Thyroid gland (tissue), 4 donors: ENCODE measurements around the gene MAP3K13. TPM values are rescaled to one million over a fixed set of nuclear protein-coding genes. Genes with fewer than 3 reads are reported as not detected.
"Not testable (repeated sequence)": the region's sequence is repeated elsewhere in the genome, so short reads cannot be mapped to it uniquely, and the experiment has no call there.

Source experiments
- DNase-seq, 2 donors: peaks; one replicate each; pipeline ENCODE4 v3.0.0-alpha.2; 2019
- H3K27ac ChIP-seq, 3 donors: fragments of 200-600 bp; sonication (generic); 1 replicate in 2 of 3; 2 replicates in 1 of 3; pipeline ENCODE4 v1.5.1; 2016 to 2019; ENCODE audit warnings: mild to moderate bottlenecking in 1 of 3, moderate library complexity in 1 of 3
- H3K27me3 ChIP-seq: fragments of 200-600 bp; sonication (generic); one replicate; pipeline ENCODE4 v1.5.1; 2019
- H3K36me3 ChIP-seq, 2 donors: fragments of 200-600 bp; sonication (generic); one replicate each; pipeline ENCODE4 v1.5.1; 2016 to 2019
- H3K4me1 ChIP-seq, 2 donors: fragments of 200-600 bp; sonication (generic); one replicate each; pipeline ENCODE4 v1.5.1; 2017 to 2019
- H3K4me3 ChIP-seq, 3 donors: fragments of 200-600 bp; sonication (generic); replicated peaks in 1 of 3; 1 replicate in 2 of 3; 2 replicates in 1 of 3; pipeline ENCODE4 v1.5.1; 2016; ENCODE audit warnings: mild to moderate bottlenecking in 1 of 3
- H3K9me3 ChIP-seq: fragments of 200-600 bp; sonication (generic); one replicate; pipeline ENCODE4 v1.5.1; 2017
- CTCF ChIP-seq, 6 experiments: fragments of 200-600 bp in 3 of 6; fragments of 450-650 bp in 3 of 6; sonication (generic) in 3 of 6; IDR thresholded peaks; one replicate each; pipeline ENCODE4 v1.5.1; 2016 to 2019; ENCODE audit warnings: antibody characterized with exemption in 6 of 6, mild to moderate bottlenecking in 2 of 6, inconsistent platforms in 1 of 6, moderate library complexity in 1 of 6
- POLR2A ChIP-seq, 2 donors: fragments of 450-650 bp; IDR thresholded peaks; one replicate each; pipeline ENCODE4 v1.6.1; 2017; ENCODE audit warnings: antibody characterized with exemption in 2 of 2, mild to moderate bottlenecking in 2 of 2, moderate library complexity in 1 of 2
- WGBS, 2 donors: methylation state at CpG; one replicate each; pipeline ENCODE4 v1.1.5; 2017; 5-methylcytosine and 5-hydroxymethylcytosine counted together
- intact Hi-C: fragments of 100-400 bp; cut with DNase I; formaldehyde crosslinking; loops from one replicate; pipeline ENCODE4 v1.15.1; 2023
- total RNA-seq, 4 donors: library from RNA; depleted of rRNA; stranded (reverse); fragments of >200 nt; gene quantifications; one replicate each; pipeline ENCODE4 v1.2.3, GENCODE V29; 2016

Gene MAP3K13
- total RNA-seq, 4 donors from 2014 or later: 44.4 to 58.0 (median 46.2) TPM

- H3K9me3 ChIP-seq: no peaks in the 10 kb centered on the region
- H3K36me3 ChIP-seq: no peaks in the 10 kb centered on the region
- WGBS, 2 donors: 93 to 96% methylated on average over 1 of the region's 1 CpG
- intact Hi-C loops: no loop called here
- no peak overlapping the region for H3K4me3 ChIP-seq
- H3K4me1 ChIP-seq: no peaks in the 10 kb centered on the region
- TF ChIP-seq POLR2A (IDR thresholded peaks at IDR 0.05) (no peak), CTCF (IDR thresholded peaks at IDR 0.05) (no peak)
- H3K27ac ChIP-seq: no peak overlapping the region
- DNase-seq: no peak
- H3K27me3 ChIP-seq: no peaks in the 10 kb centered on the region
Observed at GRCh38 chr3:185411133-185411532, 48.2 kb downstream of the MAP3K13 start.

- no peak for DNase-seq
- 98% methylated on average over 2 of the region's 2 CpGs for WGBS, 2 donors
- Histone ChIP-seq H3K4me3 (no peak overlapping the region), H3K27me3 (no peaks in the 10 kb centered on the region), H3K27ac (no peak overlapping the region), H3K36me3 (no peaks in the 10 kb centered on the region), H3K9me3 (no peaks in the 10 kb centered on the region), H3K4me1 (peaks cover 0 to 3% of the 10 kb centered on the region in 2 donors)
- TF ChIP-seq POLR2A (IDR thresholded peaks at IDR 0.05) (no peak), CTCF (IDR thresholded peaks at IDR 0.05) (no peak)
- intact Hi-C loops: no loop called here
Observed at GRCh38 chr3:185416513-185416912, 53.6 kb downstream of the MAP3K13 start.

GRCh38 chr3:185418561-185418977 is 55.6 kb downstream of the MAP3K13 start:
- H3K36me3 ChIP-seq, intact Hi-C loops, H3K27me3 ChIP-seq, H3K4me3 ChIP-seq, DNase-seq, H3K4me1 ChIP-seq, H3K27ac ChIP-seq, H3K9me3 ChIP-seq: not testable (repeated sequence)
- WGBS, 2 donors: 95% methylated on average over 10 to 11 of the region's 11 CpGs

GRCh38 chr3:185420762-185421161 is 57.8 kb downstream of the MAP3K13 start:
- Histone ChIP-seq H3K9me3 (no peaks in the 10 kb centered on the region), H3K27ac (no peak overlapping the region), H3K4me3 (no peak overlapping the region), H3K4me1 (peaks cover 0 to 3% of the 10 kb centered on the region in 2 donors), H3K36me3 (no peaks in the 10 kb centered on the region), H3K27me3 (no peaks in the 10 kb centered on the region)
- WGBS, 2 donors: 82 to 84% methylated on average over 5 of the region's 5 CpGs
- TF ChIP-seq CTCF (IDR thresholded peaks at IDR 0.05) (no peak), POLR2A (IDR thresholded peaks at IDR 0.05) (no peak)
- intact Hi-C loops: no loop called here
- DNase-seq: no peak

GRCh38 chr3:185421577-185422232 is 58.8 kb downstream of the MAP3K13 start:
- Histone ChIP-seq H3K9me3 (no peaks in the 10 kb centered on the region), H3K4me3 (no peak overlapping the region), H3K36me3 (no peaks in the 10 kb centered on the region), H3K27me3 (no peaks in the 10 kb centered on the region), H3K27ac (no peak overlapping the region), H3K4me1 (peaks cover 0 to 3% of the 10 kb centered on the region in 2 donors)
- TF ChIP-seq POLR2A (IDR thresholded peaks at IDR 0.05) (no peak), CTCF (IDR thresholded peaks at IDR 0.05) (no peak)
- no peak for DNase-seq
- 94 to 95% methylated on average over 6 of the region's 6 CpGs for WGBS, 2 donors
- intact Hi-C loops: no loop called here
